ENCODE results near the gene BCKDHB.

DNA sequence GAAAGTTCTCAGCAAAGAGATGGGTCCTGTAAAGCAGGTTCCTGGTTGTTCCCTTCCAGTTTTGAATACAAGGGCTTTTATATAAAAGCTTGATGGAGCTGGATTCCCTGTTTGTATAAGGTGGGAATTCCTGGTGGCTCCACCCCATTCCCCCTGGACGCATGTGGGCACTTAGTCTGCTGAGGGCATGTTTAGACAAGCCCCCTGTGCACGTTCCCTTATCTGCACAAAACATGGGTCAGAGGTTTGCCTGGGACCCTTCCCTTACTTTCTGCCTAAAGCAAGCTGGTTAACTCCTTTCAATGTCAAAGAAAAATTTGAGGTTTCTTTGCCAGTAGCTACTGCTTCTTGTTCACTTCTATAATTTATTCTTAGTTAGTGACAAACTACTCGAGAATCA, 181.1 kb downstream of the BCKDHB start:
- TF ChIP-seq, protein P1, sequence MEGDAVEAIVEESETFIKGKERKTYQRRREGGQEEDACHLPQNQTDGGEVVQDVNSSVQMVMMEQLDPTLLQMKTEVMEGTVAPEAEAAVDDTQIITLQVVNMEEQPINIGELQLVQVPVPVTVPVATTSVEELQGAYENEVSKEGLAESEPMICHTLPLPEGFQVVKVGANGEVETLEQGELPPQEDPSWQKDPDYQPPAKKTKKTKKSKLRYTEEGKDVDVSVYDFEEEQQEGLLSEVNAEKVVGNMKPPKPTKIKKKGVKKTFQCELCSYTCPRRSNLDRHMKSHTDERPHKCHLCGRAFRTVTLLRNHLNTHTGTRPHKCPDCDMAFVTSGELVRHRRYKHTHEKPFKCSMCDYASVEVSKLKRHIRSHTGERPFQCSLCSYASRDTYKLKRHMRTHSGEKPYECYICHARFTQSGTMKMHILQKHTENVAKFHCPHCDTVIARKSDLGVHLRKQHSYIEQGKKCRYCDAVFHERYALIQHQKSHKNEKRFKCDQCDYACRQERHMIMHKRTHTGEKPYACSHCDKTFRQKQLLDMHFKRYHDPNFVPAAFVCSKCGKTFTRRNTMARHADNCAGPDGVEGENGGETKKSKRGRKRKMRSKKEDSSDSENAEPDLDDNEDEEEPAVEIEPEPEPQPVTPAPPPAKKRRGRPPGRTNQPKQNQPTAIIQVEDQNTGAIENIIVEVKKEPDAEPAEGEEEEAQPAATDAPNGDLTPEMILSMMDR (conservative IDR thresholded peaks at IDR 0.05; ENCODE audit: low read depth, low read length): no peak
- TF ChIP-seq EZH2 (IDR thresholded peaks at IDR 0.05; ENCODE audit: borderline replicate concordance, low read depth, low read length, poor library complexity, severe bottlenecking): no peak
